Muscle layer of colon (tissue), 2 donors: ENCODE results near the gene TMED8.

Experiments
- H3K27ac ChIP-seq: one replicate; pipeline ENCODE4 v1.7.0; 2013; ENCODE audit warnings: low read depth, mild to moderate bottlenecking, low read length, moderate library complexity
- H3K27me3 ChIP-seq, 2 donors: one replicate each; pipeline ENCODE4 v1.7.0; 2013; ENCODE audit warnings: low read length in 2 of 2, mild to moderate bottlenecking in 2 of 2; ENCODE audit not compliant: insufficient read depth in 2 of 2, control insufficient read depth in 1 of 2
- H3K36me3 ChIP-seq: one replicate; pipeline ENCODE4 v1.7.0; 2013; ENCODE audit warnings: mild to moderate bottlenecking, low read length; ENCODE audit not compliant: insufficient read depth
- H3K4me1 ChIP-seq: one replicate; pipeline ENCODE4 v1.7.0; 2013; ENCODE audit warnings: mild to moderate bottlenecking, low read length; ENCODE audit not compliant: insufficient read depth
- H3K4me3 ChIP-seq, 2 donors: one replicate each; pipeline ENCODE4 v1.7.0; 2013; ENCODE audit warnings: low read length in 2 of 2, low read depth in 1 of 2, mild to moderate bottlenecking in 1 of 2, moderate library complexity in 1 of 2
- H3K9ac ChIP-seq: one replicate; pipeline ENCODE4 v1.7.0; 2013; ENCODE audit warnings: low read length
- H3K9me3 ChIP-seq: one replicate; pipeline ENCODE4 v1.7.0; 2013; ENCODE audit warnings: mild to moderate bottlenecking, low read length
- donor health status: abdominal sarcoma.
- donor health status: Adenocarcinoma of cecum.

The TMED8 gene

GRCh38 chr14:77359626-77360025 lies 17.3 kb downstream of the TMED8 start:
- H3K27me3 ChIP-seq, result no peaks in the 10 kb centered on the region
- H3K9ac ChIP-seq, result no peak overlapping the region
- H3K27ac ChIP-seq, result no peak overlapping the region

GRCh38 chr14:77356899-77357298 lies 20.0 kb downstream of the TMED8 start:
- Histone ChIP-seq H3K27ac (no peak overlapping the region), H3K9me3 (no peaks in the 10 kb centered on the region), H3K27me3 (no peaks in the 10 kb centered on the region), H3K36me3 (no peaks in the 10 kb centered on the region), H3K4me1 (no peaks in the 10 kb centered on the region), H3K9ac (no peak overlapping the region), H3K4me3 (no peak overlapping the region)

More at GRCh38 chr14:77359626-77360025, 17.3 kb downstream of the TMED8 start:
- Histone ChIP-seq H3K4me1 (no peaks in the 10 kb centered on the region), H3K4me3 (no peak overlapping the region), H3K9me3 (no peaks in the 10 kb centered on the region), H3K36me3 (no peaks in the 10 kb centered on the region)

- no peak overlapping the region for H3K27ac ChIP-seq
- H3K36me3 ChIP-seq, result no peaks in the 10 kb centered on the region
- no peaks in the 10 kb centered on the region for H3K4me1 ChIP-seq
- H3K9ac ChIP-seq, result no peak overlapping the region
- no peaks in the 10 kb centered on the region for H3K27me3 ChIP-seq
- no peak overlapping the region for H3K4me3 ChIP-seq
- no peaks in the 10 kb centered on the region for H3K9me3 ChIP-seq
Observed at GRCh38 chr14:77355811-77356210, 21.1 kb downstream of the TMED8 start.

- H3K9me3 ChIP-seq, result no peaks in the 10 kb centered on the region
- H3K9ac ChIP-seq, result no peak overlapping the region
- no peaks in the 10 kb centered on the region for H3K4me1 ChIP-seq
- no peak overlapping the region for H3K4me3 ChIP-seq
- H3K27ac ChIP-seq, result no peak overlapping the region
- no peaks in the 10 kb centered on the region for H3K27me3 ChIP-seq
- peaks cover 7% of the 10 kb centered on the region for H3K36me3 ChIP-seq
Observed at GRCh38 chr14:77353469-77354141, 23.3 kb downstream of the TMED8 start.

- Histone ChIP-seq H3K9ac (no peak overlapping the region), H3K27me3 (no peaks in the 10 kb centered on the region), H3K36me3 (peaks cover 17% of the 10 kb centered on the region), H3K4me3 (no peak overlapping the region), H3K4me1 (no peaks in the 10 kb centered on the region), H3K9me3 (no peaks in the 10 kb centered on the region), H3K27ac (no peak overlapping the region)
Observed at GRCh38 chr14:77347751-77348150, 29.1 kb downstream of the TMED8 start.

- no peaks in the 10 kb centered on the region for H3K9me3 ChIP-seq
- no peaks in the 10 kb centered on the region for H3K4me1 ChIP-seq
- H3K9ac ChIP-seq, result no peak overlapping the region
Observed at GRCh38 chr14:77346495-77346894, 30.4 kb downstream of the TMED8 start.

GRCh38 chr14:77344377-77344996 lies 32.4 kb downstream of the TMED8 start:
- Histone ChIP-seq H3K9ac (no peak overlapping the region), H3K4me1 (no peaks in the 10 kb centered on the region), H3K4me3 (no peak overlapping the region), H3K27ac (no peak overlapping the region), H3K36me3 (peaks cover 31% of the 10 kb centered on the region), H3K9me3 (no peaks in the 10 kb centered on the region), H3K27me3 (no peaks in the 10 kb centered on the region)

More at GRCh38 chr14:77346495-77346894, 30.4 kb downstream of the TMED8 start:
- Histone ChIP-seq H3K36me3 (peaks cover 27% of the 10 kb centered on the region), H3K27me3 (no peaks in the 10 kb centered on the region), H3K4me3 (no peak overlapping the region), H3K27ac (no peak overlapping the region)

- Histone ChIP-seq H3K9me3 (no peaks in the 10 kb centered on the region), H3K27me3 (no peaks in the 10 kb centered on the region), H3K4me3 (no peak overlapping the region), H3K9ac (no peak overlapping the region), H3K36me3 (peaks cover 39% of the 10 kb centered on the region), H3K4me1 (no peaks in the 10 kb centered on the region), H3K27ac (no peak overlapping the region)
Observed at GRCh38 chr14:77343662-77344061, 33.2 kb downstream of the TMED8 start.

- Histone ChIP-seq H3K4me3 (no peak overlapping the region), H3K9ac (no peak overlapping the region), H3K4me1 (no peaks in the 10 kb centered on the region), H3K27me3 (no peaks in the 10 kb centered on the region), H3K36me3 (peaks cover 39% of the 10 kb centered on the region), H3K27ac (no peak overlapping the region), H3K9me3 (no peaks in the 10 kb centered on the region)
Observed at GRCh38 chr14:77342726-77343397, 34.0 kb downstream of the TMED8 start.

GRCh38 chr14:77340389-77340788 lies 36.5 kb downstream of the TMED8 start:
- Histone ChIP-seq H3K4me1 (no peaks in the 10 kb centered on the region), H3K27me3 (no peaks in the 10 kb centered on the region), H3K36me3 (peaks cover 39% of the 10 kb centered on the region), H3K9ac (no peak overlapping the region), H3K27ac (no peak overlapping the region), H3K4me3 (no peak overlapping the region), H3K9me3 (no peaks in the 10 kb centered on the region)

GRCh38 chr14:77339407-77339806 lies 37.5 kb downstream of the TMED8 start:
- no peaks in the 10 kb centered on the region for H3K27me3 ChIP-seq
- H3K4me3 ChIP-seq, result no peak overlapping the region
- no peak overlapping the region for H3K9ac ChIP-seq
- no peaks in the 10 kb centered on the region for H3K9me3 ChIP-seq
- H3K27ac ChIP-seq, result no peak overlapping the region
- H3K36me3 ChIP-seq, result peaks cover 39% of the 10 kb centered on the region
- no peaks in the 10 kb centered on the region for H3K4me1 ChIP-seq
